ENCODE results near the gene SHCBP1L. TPM values are rescaled to one million over a fixed set of nuclear protein-coding genes. Genes with fewer than 3 reads are reported as not detected.
"Not testable (repeated sequence)": the region's sequence is repeated elsewhere in the genome, so short reads cannot be mapped to it uniquely, and the experiment has no call there.

The SHCBP1L gene
- polyA plus RNA-seq, 1 experiment: not detected

DNA sequence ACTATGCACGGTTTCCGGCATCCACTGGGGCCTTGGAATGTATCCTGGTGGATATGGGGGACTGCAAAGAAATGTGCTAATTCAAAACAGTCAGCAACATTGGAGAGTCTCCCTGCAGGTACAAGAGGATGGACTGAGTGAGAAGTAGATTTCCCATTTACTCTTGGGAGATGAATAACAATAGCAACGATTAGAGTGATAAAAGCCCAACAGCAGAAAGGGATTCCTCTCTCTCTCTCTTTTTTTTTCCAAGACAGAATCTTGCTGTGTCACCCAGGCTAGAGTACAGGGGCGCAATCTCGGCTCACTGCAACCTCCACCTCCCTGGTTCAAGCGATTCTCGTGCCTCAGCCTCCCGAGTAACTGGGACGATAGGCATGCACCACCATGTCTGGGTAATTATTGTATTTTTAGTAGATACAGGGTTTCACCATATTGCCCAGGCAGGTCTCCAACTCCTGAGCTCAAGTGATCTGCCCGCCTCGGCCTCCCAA is 5.0 kb upstream of the SHCBP1L start:
- TF ChIP-seq, protein P1, sequence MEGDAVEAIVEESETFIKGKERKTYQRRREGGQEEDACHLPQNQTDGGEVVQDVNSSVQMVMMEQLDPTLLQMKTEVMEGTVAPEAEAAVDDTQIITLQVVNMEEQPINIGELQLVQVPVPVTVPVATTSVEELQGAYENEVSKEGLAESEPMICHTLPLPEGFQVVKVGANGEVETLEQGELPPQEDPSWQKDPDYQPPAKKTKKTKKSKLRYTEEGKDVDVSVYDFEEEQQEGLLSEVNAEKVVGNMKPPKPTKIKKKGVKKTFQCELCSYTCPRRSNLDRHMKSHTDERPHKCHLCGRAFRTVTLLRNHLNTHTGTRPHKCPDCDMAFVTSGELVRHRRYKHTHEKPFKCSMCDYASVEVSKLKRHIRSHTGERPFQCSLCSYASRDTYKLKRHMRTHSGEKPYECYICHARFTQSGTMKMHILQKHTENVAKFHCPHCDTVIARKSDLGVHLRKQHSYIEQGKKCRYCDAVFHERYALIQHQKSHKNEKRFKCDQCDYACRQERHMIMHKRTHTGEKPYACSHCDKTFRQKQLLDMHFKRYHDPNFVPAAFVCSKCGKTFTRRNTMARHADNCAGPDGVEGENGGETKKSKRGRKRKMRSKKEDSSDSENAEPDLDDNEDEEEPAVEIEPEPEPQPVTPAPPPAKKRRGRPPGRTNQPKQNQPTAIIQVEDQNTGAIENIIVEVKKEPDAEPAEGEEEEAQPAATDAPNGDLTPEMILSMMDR (IDR thresholded peaks at IDR 0.05; ENCODE audit: low read depth, low read length): no peak
- no peak overlapping the region for H3K27ac ChIP-seq (ENCODE audit: low read depth, low read length)
- no peaks in the 10 kb centered on the region; the same call in 1 of the 2 replicates for H3K9me3 ChIP-seq (ENCODE audit: control insufficient read depth, insufficient read depth, low read length)
- ChIA-PET CTCF (no interaction called here), POLR2A (no interaction called here)
- DNase-seq (ENCODE audit: low read depth, low spot score): no peak
- no peaks in the 10 kb centered on the region for H3K27me3 ChIP-seq (ENCODE audit: control insufficient read depth, insufficient read depth, low read length)
- no peak overlapping the region for H3K4me3 ChIP-seq (ENCODE audit: low read depth, low read length)

DNA sequence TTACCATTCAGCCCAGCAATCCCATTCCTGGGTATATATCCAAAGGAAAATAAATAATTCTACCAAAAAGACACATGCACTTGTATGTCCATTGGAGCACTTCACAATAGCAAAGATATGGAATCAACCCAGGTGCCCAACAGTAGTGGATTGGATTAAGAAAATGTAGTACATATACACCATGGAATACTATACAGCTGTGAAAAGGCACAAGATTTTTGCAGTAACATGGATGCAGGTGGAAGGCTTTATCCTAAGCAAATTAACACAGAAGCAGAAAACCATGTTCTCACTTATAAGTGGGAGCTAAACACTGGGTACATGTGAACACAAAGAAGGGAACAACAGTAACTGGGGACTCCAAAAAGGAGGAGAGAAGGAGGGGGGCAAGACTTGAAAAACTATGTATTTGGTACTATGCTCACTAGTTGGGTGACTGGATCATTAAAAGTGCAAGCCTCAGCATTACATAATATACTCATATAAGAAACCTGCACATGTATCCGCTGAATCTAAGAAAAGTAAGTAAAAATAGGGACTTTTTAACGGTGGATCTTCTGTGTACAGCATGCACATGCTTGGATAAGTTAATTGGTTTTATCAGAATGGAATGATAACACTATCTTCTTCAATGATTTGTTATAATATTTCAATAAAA is 3.9 kb upstream of the SHCBP1L start:
- no peak for DNase-seq (ENCODE audit: low read depth, low spot score)
- POLR2A ChIA-PET: no interaction called here
- CTCF ChIA-PET: no interaction called here
- TF ChIP-seq, protein P1 (IDR thresholded peaks at IDR 0.05; ENCODE audit: low read depth, low read length): no peak
- Histone ChIP-seq H3K27ac (ENCODE audit: low read depth, low read length) (no peak overlapping the region), H3K4me3 (ENCODE audit: low read depth, low read length) (no peak overlapping the region), H3K27me3 (ENCODE audit: control insufficient read depth, insufficient read depth, low read length) (peaks cover 4% of the 10 kb centered on the region), H3K9me3 (ENCODE audit: control insufficient read depth, insufficient read depth, low read length) (peaks cover 3% of the 10 kb centered on the region; the same call in 1 of the 2 replicates)

DNA sequence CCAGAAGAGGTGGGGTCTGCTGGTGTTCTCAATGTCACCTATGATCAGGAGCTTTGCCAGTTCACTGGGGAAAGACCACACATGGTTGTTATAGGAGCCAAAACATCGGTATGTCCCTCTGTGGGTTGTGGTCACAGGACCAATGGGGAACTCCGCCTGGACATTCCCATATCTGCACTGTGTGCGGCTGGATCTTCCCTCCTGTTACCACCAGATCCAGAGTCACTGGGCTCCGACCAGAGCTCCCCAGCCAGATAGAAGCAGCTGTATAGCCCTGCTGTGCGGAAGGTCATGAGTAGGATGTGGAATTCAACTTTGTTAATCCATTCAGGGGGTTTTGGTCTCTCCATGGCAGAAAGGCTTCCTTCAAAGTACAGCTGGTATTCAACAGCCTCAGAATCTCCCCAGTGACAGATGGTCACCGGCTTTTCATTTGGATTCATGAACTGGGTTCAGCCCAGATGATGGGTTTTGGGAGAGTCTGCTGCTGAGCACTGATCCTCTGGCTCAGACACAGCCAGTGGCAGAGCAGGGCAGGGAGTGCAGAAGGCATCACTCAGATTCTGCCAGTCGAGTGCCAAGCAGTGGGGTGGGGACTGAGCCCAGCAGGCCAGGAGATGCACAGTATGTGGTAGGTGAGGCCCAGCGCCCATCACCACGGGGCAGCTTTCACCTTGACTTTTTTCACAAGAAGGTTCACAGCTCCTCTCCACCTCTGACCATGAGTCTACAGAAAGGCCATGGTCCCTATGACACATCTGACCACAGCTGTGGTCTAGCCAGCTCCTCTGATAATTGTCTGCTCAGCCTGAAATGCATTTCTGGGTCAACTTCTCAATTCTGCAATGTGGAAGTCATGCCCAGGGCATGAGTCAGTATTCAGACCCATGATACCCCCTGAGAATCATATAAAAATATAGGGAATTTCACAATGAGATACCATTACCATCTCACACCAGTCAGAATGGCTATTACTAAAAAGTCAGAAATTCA is 2.9 kb upstream of the SHCBP1L start:
- peak; percentile 58 for DNase-seq (ENCODE audit: low read depth, low spot score)
- Histone ChIP-seq H3K4me3 (ENCODE audit: low read depth, low read length) (no peak overlapping the region), H3K27me3 (ENCODE audit: control insufficient read depth, insufficient read depth, low read length) (peaks cover 4% of the 10 kb centered on the region), H3K9me3 (ENCODE audit: control insufficient read depth, insufficient read depth, low read length) (peaks cover 3% of the 10 kb centered on the region; the same call in 1 of the 2 replicates), H3K27ac (ENCODE audit: low read depth, low read length) (peak overlapping the region; percentile 11)
- TF ChIP-seq, protein P1 (IDR thresholded peaks at IDR 0.05; ENCODE audit: low read depth, low read length): no peak
- ChIA-PET POLR2A (interaction anchor here (0.5 to 0.7 kb wide), 3 partner anchors 40 to 312 kb away, joined by 3 read pairs; no protein-coding TSS in a partner anchor), CTCF (no interaction called here)

DNA sequence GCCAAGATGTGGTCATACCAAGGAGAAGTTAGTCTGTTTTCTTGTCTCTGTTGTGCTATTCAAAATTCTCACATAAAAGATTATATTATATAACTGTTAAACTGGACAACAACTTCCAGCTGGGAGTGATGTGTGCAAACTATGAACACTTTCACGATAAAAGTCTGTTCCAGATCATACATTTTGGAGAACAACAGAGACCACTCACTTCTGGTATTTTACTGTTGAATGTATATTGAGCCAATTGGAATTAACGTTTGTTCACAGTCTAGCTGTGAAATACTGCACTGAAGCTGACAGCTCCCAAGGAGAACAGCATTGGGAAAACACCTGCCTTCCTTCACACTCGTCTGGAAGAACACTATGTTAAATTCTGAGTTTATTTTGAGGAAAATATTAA is 860 bp upstream of the SHCBP1L start:
- TF ChIP-seq, protein P1 (IDR thresholded peaks at IDR 0.05; ENCODE audit: low read depth, low read length): no peak
- H3K4me3 ChIP-seq (ENCODE audit: low read depth, low read length): no peak overlapping the region
- CTCF ChIA-PET: no interaction called here
- no peak overlapping the region for H3K27ac ChIP-seq (ENCODE audit: low read depth, low read length)
- H3K27me3 ChIP-seq (ENCODE audit: control insufficient read depth, insufficient read depth, low read length): peaks cover 4% of the 10 kb centered on the region
- no peak for DNase-seq (ENCODE audit: low read depth, low spot score)
- H3K9me3 ChIP-seq (ENCODE audit: control insufficient read depth, insufficient read depth, low read length): peaks cover 3% of the 10 kb centered on the region; the same call in 1 of the 2 replicates
- POLR2A ChIA-PET: interaction anchor here (0.7 kb wide), 1 partner anchor 421 kb away, joined by 5 read pairs; no protein-coding TSS in a partner anchor

DNA sequence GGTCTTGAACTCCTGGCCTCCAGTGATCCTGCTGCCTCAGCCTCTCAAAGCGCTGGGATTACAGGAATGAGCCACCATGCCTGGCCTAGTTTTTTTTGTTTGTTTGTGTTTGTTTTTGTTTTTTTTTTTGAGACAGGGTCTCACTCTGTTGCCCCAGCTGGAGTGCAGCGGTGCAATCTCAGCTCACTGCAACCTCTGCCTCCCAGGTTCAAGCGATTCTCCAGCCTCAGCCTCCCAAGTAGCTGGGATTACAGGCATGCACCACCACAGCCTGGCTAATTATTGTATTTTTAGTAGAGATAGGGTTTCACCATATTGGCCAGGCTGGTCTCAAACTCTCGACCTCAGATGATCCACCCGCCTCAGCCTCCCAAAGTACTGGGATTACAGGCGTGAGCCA is 9.6 kb downstream of the SHCBP1L start:
- H3K9me3 ChIP-seq (ENCODE audit: control insufficient read depth, insufficient read depth, low read length); DNase-seq (ENCODE audit: low read depth, low spot score); H3K4me3 ChIP-seq (ENCODE audit: low read depth, low read length); H3K27ac ChIP-seq (ENCODE audit: low read depth, low read length); H3K27me3 ChIP-seq (ENCODE audit: control insufficient read depth, insufficient read depth, low read length); POLR2A ChIA-PET: not testable (repeated sequence)
- CTCF ChIA-PET: interaction anchor here (0.6 to 1.2 kb wide), 2 partner anchors 292 to 386 kb away, joined by 6 to 7 read pairs; no protein-coding TSS in a partner anchor

DNA sequence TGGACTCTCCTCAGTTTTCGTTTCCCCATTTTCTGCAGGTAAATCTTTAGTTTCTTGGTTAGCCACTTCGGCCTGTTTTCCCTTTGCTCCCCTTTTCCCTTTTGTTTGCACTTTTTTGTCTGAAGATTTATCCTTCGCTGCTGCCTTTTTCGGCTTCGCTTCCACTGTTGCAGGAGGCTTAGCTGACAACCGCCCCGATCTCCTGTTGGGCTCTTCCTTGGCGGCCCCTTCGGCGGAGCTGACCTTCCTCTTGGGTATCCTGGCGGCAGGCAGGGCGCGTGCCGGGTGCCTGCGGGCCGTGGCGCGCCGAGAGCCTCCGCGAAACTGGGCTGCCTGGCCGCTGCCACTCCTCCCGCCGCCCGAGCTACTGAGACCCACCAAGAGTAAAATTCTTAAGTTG is 10.8 kb downstream of the SHCBP1L start:
- H3K27me3 ChIP-seq (ENCODE audit: control insufficient read depth, insufficient read depth, low read length); H3K27ac ChIP-seq (ENCODE audit: low read depth, low read length); POLR2A ChIA-PET; DNase-seq (ENCODE audit: low read depth, low spot score); H3K4me3 ChIP-seq (ENCODE audit: low read depth, low read length); CTCF ChIA-PET; H3K9me3 ChIP-seq (ENCODE audit: control insufficient read depth, insufficient read depth, low read length): not testable (repeated sequence)
